Tibial nerve (tissue), 4 donors: ENCODE measurements around the gene UBXN4.

Source experiments
- CTCF ChIP-seq, 5 experiments: fragments of 200-600 bp in 3 of 5; fragments of 450-650 bp in 2 of 5; sonication (generic) in 3 of 5; IDR thresholded peaks; one replicate each; pipeline ENCODE4 v1.5.1; 2016 to 2019; ENCODE audit warnings: antibody characterized with exemption in 5 of 5, mild to moderate bottlenecking in 3 of 5, moderate library complexity in 2 of 5
- EP300 ChIP-seq, 2 donors: sonication (generic); formaldehyde crosslinking; IDR thresholded peaks; one replicate each; pipeline ENCODE4 v1.6.1; 2017; ENCODE audit warnings: antibody characterized with exemption in 2 of 2, mild to moderate bottlenecking in 1 of 2
- POLR2A ChIP-seq, 2 donors: fragments of 450-650 bp; IDR thresholded peaks; one replicate each; pipeline ENCODE4 v1.6.1; 2017; ENCODE audit warnings: antibody characterized with exemption in 2 of 2, mild to moderate bottlenecking in 2 of 2, moderate library complexity in 2 of 2

GRCh38 chr2:135709992-135710391 is 31.7 kb upstream of the UBXN4 start:
- TF ChIP-seq CTCF (IDR thresholded peaks at IDR 0.05) (peak; percentile 84 to 91 (median 90)), POLR2A (IDR thresholded peaks at IDR 0.05) (no peak), EP300 (IDR thresholded peaks at IDR 0.05) (no peak)
